IMR-90 (cell line): ENCODE results near the gene STKLD1. TPM values are rescaled to one million over a fixed set of nuclear protein-coding genes. Genes with fewer than 3 reads are reported as not detected.

Source experiments
- ATAC-seq: fragments of 200-7000 bp; cut with Tn5 transposase; 2 replicates; pipeline ENCODE4 v1.9.1; 2020; ENCODE audit warnings: low read depth, mild to moderate bottlenecking, moderate library complexity
- BruUV-seq: library from RNA; stranded (reverse); fragments of 400-500 nt; replicated peaks from 2 replicates; lab custom pipeline; 2021; lab: Mats Ljungman, UMichigan
- CTCF ChIA-PET: fragments of 300-600 bp; formaldehyde crosslinking; extraction: SDS; loops from one replicate; lab custom pipeline; 2021; ENCODE audit warnings: antibody characterized with exemption; lab: Yijun Ruan, JAX
- POLR2A ChIA-PET: fragments of 300-600 bp; sonication (Branson Sonifier 250); formaldehyde crosslinking; loops from one replicate; lab custom pipeline; 2022; ENCODE audit warnings: antibody characterized with exemption; ENCODE audit not compliant: unreplicated experiment; lab: Charles Lee
- DNase-seq: peaks from one replicate; pipeline ENCODE4 v3.0.0; 2013
- H2AFZ ChIP-seq: replicated peaks from 2 replicates; pipeline ENCODE3; 2013; ENCODE audit warnings: low read length, mild to moderate bottlenecking; ENCODE audit not compliant: poor library complexity
- H2AK5ac ChIP-seq: 2 replicates; pipeline ENCODE4 v1.6.1; 2013; ENCODE audit warnings: low read depth, low read length, inconsistent platforms
- H2AK9ac ChIP-seq: replicated peaks from 2 replicates; pipeline ENCODE3; 2013; ENCODE audit warnings: mild to moderate bottlenecking, low read depth, low read length, moderate library complexity; ENCODE audit not compliant: poor library complexity
- H2BK120ac ChIP-seq: 2 replicates; pipeline ENCODE4 v1.6.1; 2013; ENCODE audit warnings: low read depth, low read length, inconsistent platforms
- H2BK15ac ChIP-seq: 3 replicates; pipeline ENCODE4 v1.6.1; 2013; ENCODE audit warnings: low read depth, low read length, inconsistent platforms
- H2BK20ac ChIP-seq: 2 replicates; pipeline ENCODE4 v1.6.1; 2013; ENCODE audit warnings: low read depth, mild to moderate bottlenecking, inconsistent platforms, low read length, moderate library complexity
- H2BK5ac ChIP-seq: 2 replicates; pipeline ENCODE4 v1.6.1; 2013; ENCODE audit warnings: mild to moderate bottlenecking, low read depth, low read length, inconsistent platforms; ENCODE audit not compliant: poor library complexity, severe bottlenecking
- H3K14ac ChIP-seq: replicated peaks from 2 replicates; pipeline ENCODE4 v1.6.1; 2013; ENCODE audit warnings: low read depth, low read length, inconsistent platforms
- H3K18ac ChIP-seq: 2 replicates; pipeline ENCODE4 v1.6.1; 2013; ENCODE audit warnings: low read depth, low read length, control low read depth
- H3K23ac ChIP-seq: 2 replicates; pipeline ENCODE4 v1.6.1; 2013; ENCODE audit warnings: low read depth, low read length, inconsistent platforms
- H3K27ac ChIP-seq: 2 replicates; pipeline ENCODE4 v1.5.1; 2013; ENCODE audit warnings: mild to moderate bottlenecking, control low read depth, low read length; ENCODE audit not compliant: insufficient read depth
- H3K27me3 ChIP-seq: 2 replicates; pipeline ENCODE4 v1.6.1; 2013; ENCODE audit warnings: low read length; ENCODE audit not compliant: control insufficient read depth, insufficient read depth
- H3K36me3 ChIP-seq: 2 replicates; pipeline ENCODE4 v1.6.1; 2013; ENCODE audit warnings: low read length, mixed read lengths; ENCODE audit not compliant: control insufficient read depth, insufficient read depth
- H3K4ac ChIP-seq: 2 replicates; pipeline ENCODE4 v1.6.1; 2013; ENCODE audit warnings: low read depth, low read length, inconsistent platforms
- H3K4me1 ChIP-seq: 2 replicates; pipeline ENCODE4 v1.6.1; 2013; ENCODE audit warnings: low read length, mixed read lengths; ENCODE audit not compliant: control insufficient read depth, insufficient read depth
- H3K4me2 ChIP-seq: 2 replicates; pipeline ENCODE4 v1.6.1; 2013; ENCODE audit warnings: low read depth, mild to moderate bottlenecking, control low read depth, low read length, moderate library complexity
- H3K4me3 ChIP-seq: 2 replicates; pipeline ENCODE4 v1.5.1; 2013; ENCODE audit warnings: low read depth, mild to moderate bottlenecking, control low read depth, low read length, moderate library complexity; ENCODE audit not compliant: insufficient read depth
- H3K56ac ChIP-seq: 2 replicates; pipeline ENCODE4 v1.6.1; 2013; ENCODE audit warnings: low read length, inconsistent platforms; ENCODE audit not compliant: insufficient read depth; ENCODE audit errors: extremely low read depth
- H3K79me1 ChIP-seq, 2 experiments: 2 replicates each; pipeline ENCODE4 v1.6.1; 2013; ENCODE audit warnings: low read length in 2 of 2, inconsistent platforms in 1 of 2, low read depth in 1 of 2
- H3K9ac ChIP-seq: 2 replicates; pipeline ENCODE4 v1.6.1; 2013; ENCODE audit warnings: low read depth, low read length, control low read depth
- H3K9me1 ChIP-seq: 2 replicates; pipeline ENCODE4 v1.6.1; 2013; ENCODE audit warnings: low read length, inconsistent platforms; ENCODE audit not compliant: insufficient read depth
- H3K9me3 ChIP-seq: 2 replicates; pipeline ENCODE4 v1.6.1; 2013; ENCODE audit warnings: low read length; ENCODE audit not compliant: control insufficient read depth, insufficient read depth
- H4K20me1 ChIP-seq: 2 replicates; pipeline ENCODE4 v1.6.1; 2013; ENCODE audit warnings: low read length, inconsistent platforms; ENCODE audit not compliant: insufficient read depth
- H4K5ac ChIP-seq: 2 replicates; pipeline ENCODE4 v1.6.1; 2013; ENCODE audit warnings: mild to moderate bottlenecking, low read depth, low read length, control low read depth
- H4K8ac ChIP-seq, 2 experiments: 2 replicates each; pipeline ENCODE4 v1.6.1; 2013; ENCODE audit warnings: low read depth in 2 of 2, low read length in 2 of 2, control low read depth in 1 of 2, inconsistent platforms in 1 of 2
- H4K91ac ChIP-seq: 2 replicates; pipeline ENCODE4 v1.6.1; 2013; ENCODE audit warnings: low read depth, low read length, inconsistent platforms; ENCODE audit not compliant: insufficient read depth
- BHLHE40 ChIP-seq: fragments of 150-350 bp; IDR thresholded peaks from 2 replicates; pipeline ENCODE4 v1.6.1; 2016; ENCODE audit warnings: mild to moderate bottlenecking, low read depth, low read length
- CEBPB ChIP-seq: IDR thresholded peaks from 2 replicates; pipeline ENCODE4 v1.6.1; 2012; ENCODE audit warnings: low read depth, low read length, improper control_type of control experiment
- FOS ChIP-seq: fragments of 150-350 bp; IDR thresholded peaks from 2 replicates; pipeline ENCODE4 v1.6.1; 2016; ENCODE audit warnings: low read depth, low read length
- MAFK ChIP-seq: IDR thresholded peaks from 2 replicates; pipeline ENCODE4 v1.6.1; 2012; ENCODE audit warnings: low read depth, low read length, improper control_type of control experiment
- MAZ ChIP-seq: IDR thresholded peaks from 2 replicates; pipeline ENCODE4 v1.6.1; 2012; ENCODE audit warnings: low read depth, mild to moderate bottlenecking, low read length, improper control_type of control experiment, moderate library complexity, borderline replicate concordance
- MXI1 ChIP-seq: IDR thresholded peaks from 2 replicates; pipeline ENCODE4 v1.6.1; 2012; ENCODE audit warnings: low read depth, mild to moderate bottlenecking, low read length, moderate library complexity, borderline replicate concordance
- NFE2L2 ChIP-seq: fragments of 150-350 bp; IDR thresholded peaks from 2 replicates; pipeline ENCODE4 v1.6.1; 2016; ENCODE audit warnings: low read depth, mild to moderate bottlenecking, low read length
- POLR2A ChIP-seq: IDR thresholded peaks from 2 replicates; pipeline ENCODE4 v1.6.1; 2012; ENCODE audit warnings: mild to moderate bottlenecking, low read depth, low read length
- RCOR1 ChIP-seq: IDR thresholded peaks from 2 replicates; pipeline ENCODE4 v1.6.1; 2012; ENCODE audit warnings: mild to moderate bottlenecking, low read length, improper control_type of control experiment; ENCODE audit not compliant: insufficient replicate concordance
- RFX5 ChIP-seq: IDR thresholded peaks from 2 replicates; pipeline ENCODE4 v1.8.0; 2012; ENCODE audit warnings: low read depth, mild to moderate bottlenecking, low read length, moderate library complexity
- SMC3 ChIP-seq: fragments of 150-350 bp; IDR thresholded peaks from 2 replicates; pipeline ENCODE4 v1.6.1; 2016; ENCODE audit warnings: low read depth, mild to moderate bottlenecking, antibody characterized with exemption, low read length, moderate library complexity
- WGBS, 2 experiments: methylation state at CpG; one replicate each; pipeline versions ENCODE4 v1.1.5 to v1.1.7; 2013; ENCODE audit warnings: missing lambda C conversion rate in 2 of 2; ENCODE audit not compliant: insufficient read length in 1 of 2; ENCODE audit errors: extremely low coverage in 2 of 2; 5-methylcytosine and 5-hydroxymethylcytosine counted together
- dilution Hi-C: fragments of 300-500 bp; cut with HindIII; formaldehyde crosslinking; loops from one replicate; pipeline ENCODE4 v1.14.3; 2018; ENCODE audit warnings: low sequenced_read_pairs; ENCODE audit not compliant: unreplicated experiment
- in situ Hi-C: fragments of 300-500 bp; cut with MboI; formaldehyde crosslinking; loops from 3 replicates; pipeline ENCODE4 v1.14.3; 2019; ENCODE audit warnings: low sequenced_read_pairs, inconsistent platforms, mixed read lengths
- intact Hi-C: fragments of 100-400 bp; cut with micrococcal nuclease; formaldehyde crosslinking; loops from 2 replicates; pipeline ENCODE4 v1.10.0; 2022
- polyA plus RNA-seq, 3 experiments: library from polyadenylated mRNA; depleted of rRNA; stranded (reverse); fragments of >200 nt; gene quantifications; 2 replicates each; pipeline ENCODE4 v1.2.3, GENCODE V29; 2012; ENCODE audit warnings: low replicate concordance in 1 of 3
- total RNA-seq: library from RNA; depleted of rRNA; stranded (reverse); fragments of >200 nt; gene quantifications from 2 replicates; pipeline ENCODE4 v1.2.3, GENCODE V29; 2012
- TF ChIP-seq, protein P1 (sequence below): conservative IDR thresholded peaks from 2 replicates; pipeline ENCODE4 v1.5.1; 2012; ENCODE audit warnings: mild to moderate bottlenecking, low read depth, low read length, improper control_type of control experiment
- TF ChIP-seq, protein P2 (sequence below): fragments of 150-350 bp; IDR thresholded peaks from 2 replicates; pipeline ENCODE4 v1.6.1; 2016; ENCODE audit warnings: low read depth, mild to moderate bottlenecking, low read length, moderate library complexity, borderline replicate concordance
- TF ChIP-seq, protein P3 (sequence below): fragments of 150-350 bp; IDR thresholded peaks from 2 replicates; pipeline ENCODE4 v1.6.1; 2017; ENCODE audit warnings: mild to moderate bottlenecking, antibody characterized with exemption, low read length, low read depth

The STKLD1 gene
- total and polyA plus RNA-seq, 2 of the 4 experiments (the other 2 are of a cell fraction), result 0.54 to 0.65 TPM

DNA sequence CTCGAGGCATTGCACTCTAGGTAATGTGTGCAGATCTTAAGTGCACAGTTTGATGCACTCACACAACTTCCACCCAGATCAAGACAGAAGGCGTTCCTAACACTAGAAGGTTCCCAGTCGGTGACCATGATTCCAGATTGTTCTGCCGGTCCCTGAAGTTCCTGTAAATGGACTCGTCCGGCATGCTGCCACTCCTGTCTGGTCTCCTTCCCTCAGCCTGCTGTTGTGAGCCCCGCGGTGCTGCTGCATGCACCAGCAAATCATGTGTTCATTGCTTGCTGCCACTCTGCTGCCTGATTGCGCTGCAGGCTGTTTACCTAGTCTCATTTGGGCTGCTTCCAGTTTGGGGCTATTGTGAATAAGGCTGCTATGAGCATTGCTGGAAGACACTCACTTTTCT is 11.5 kb downstream of the STKLD1 start:
- no peak overlapping the region for H4K5ac ChIP-seq
- DNase-seq (no peak), ATAC-seq (no peak)
- CTCF ChIA-PET, result no interaction called here
- H2AK9ac ChIP-seq, result peak overlapping the region; percentile 66
- H3K14ac ChIP-seq, result no peak overlapping the region
- H3K18ac ChIP-seq, result no peak overlapping the region
- no peak overlapping the region for H3K9ac ChIP-seq
- TF ChIP-seq RCOR1 (no peak), MAFK (no peak), MAZ (no peak), CEBPB (no peak), MXI1 (no peak), POLR2A (no peak), FOS (no peak), RFX5 (no peak), BHLHE40 (no peak), SMC3 (no peak), NFE2L2 (no peak)
- TF ChIP-seq, protein P1, sequence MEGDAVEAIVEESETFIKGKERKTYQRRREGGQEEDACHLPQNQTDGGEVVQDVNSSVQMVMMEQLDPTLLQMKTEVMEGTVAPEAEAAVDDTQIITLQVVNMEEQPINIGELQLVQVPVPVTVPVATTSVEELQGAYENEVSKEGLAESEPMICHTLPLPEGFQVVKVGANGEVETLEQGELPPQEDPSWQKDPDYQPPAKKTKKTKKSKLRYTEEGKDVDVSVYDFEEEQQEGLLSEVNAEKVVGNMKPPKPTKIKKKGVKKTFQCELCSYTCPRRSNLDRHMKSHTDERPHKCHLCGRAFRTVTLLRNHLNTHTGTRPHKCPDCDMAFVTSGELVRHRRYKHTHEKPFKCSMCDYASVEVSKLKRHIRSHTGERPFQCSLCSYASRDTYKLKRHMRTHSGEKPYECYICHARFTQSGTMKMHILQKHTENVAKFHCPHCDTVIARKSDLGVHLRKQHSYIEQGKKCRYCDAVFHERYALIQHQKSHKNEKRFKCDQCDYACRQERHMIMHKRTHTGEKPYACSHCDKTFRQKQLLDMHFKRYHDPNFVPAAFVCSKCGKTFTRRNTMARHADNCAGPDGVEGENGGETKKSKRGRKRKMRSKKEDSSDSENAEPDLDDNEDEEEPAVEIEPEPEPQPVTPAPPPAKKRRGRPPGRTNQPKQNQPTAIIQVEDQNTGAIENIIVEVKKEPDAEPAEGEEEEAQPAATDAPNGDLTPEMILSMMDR, result no peak
- TF ChIP-seq, protein P2, sequence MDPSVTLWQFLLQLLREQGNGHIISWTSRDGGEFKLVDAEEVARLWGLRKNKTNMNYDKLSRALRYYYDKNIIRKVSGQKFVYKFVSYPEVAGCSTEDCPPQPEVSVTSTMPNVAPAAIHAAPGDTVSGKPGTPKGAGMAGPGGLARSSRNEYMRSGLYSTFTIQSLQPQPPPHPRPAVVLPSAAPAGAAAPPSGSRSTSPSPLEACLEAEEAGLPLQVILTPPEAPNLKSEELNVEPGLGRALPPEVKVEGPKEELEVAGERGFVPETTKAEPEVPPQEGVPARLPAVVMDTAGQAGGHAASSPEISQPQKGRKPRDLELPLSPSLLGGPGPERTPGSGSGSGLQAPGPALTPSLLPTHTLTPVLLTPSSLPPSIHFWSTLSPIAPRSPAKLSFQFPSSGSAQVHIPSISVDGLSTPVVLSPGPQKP, result no peak
- TF ChIP-seq, protein P3, sequence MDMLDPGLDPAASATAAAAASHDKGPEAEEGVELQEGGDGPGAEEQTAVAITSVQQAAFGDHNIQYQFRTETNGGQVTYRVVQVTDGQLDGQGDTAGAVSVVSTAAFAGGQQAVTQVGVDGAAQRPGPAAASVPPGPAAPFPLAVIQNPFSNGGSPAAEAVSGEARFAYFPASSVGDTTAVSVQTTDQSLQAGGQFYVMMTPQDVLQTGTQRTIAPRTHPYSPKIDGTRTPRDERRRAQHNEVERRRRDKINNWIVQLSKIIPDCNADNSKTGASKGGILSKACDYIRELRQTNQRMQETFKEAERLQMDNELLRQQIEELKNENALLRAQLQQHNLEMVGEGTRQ, result no peak
- no peaks in the 10 kb centered on the region for H3K9me1 ChIP-seq
- POLR2A ChIA-PET, result no interaction called here
- peaks cover 6% of the 10 kb centered on the region; the same call in 1 of the 2 replicates for H3K27me3 ChIP-seq
- WGBS, 2 experiments, result 76% methylated on average over 6 of the region's 9 CpGs; no CpG with 5 or more reads in 1 of the 2 experiments
- H4K8ac ChIP-seq, result no peak overlapping the region
- no peak overlapping the region for H2AK5ac ChIP-seq
- H3K4me3 ChIP-seq, result no peak overlapping the region
- no peak overlapping the region for H3K4me2 ChIP-seq
- H3K56ac ChIP-seq, result no peak overlapping the region
- no peaks in the 10 kb centered on the region; the same call in 1 of the 2 replicates for H4K20me1 ChIP-seq
- H2AFZ ChIP-seq, result no peak overlapping the region
- no peak overlapping the region for H3K4ac ChIP-seq
- H2BK120ac ChIP-seq, result no peak overlapping the region
- H4K91ac ChIP-seq, result no peak overlapping the region
- no peak overlapping the region for H2BK20ac ChIP-seq
- H3K23ac ChIP-seq, result no peak overlapping the region
- dilution Hi-C loops, result no loop called here
- no peaks in the 10 kb centered on the region for H3K36me3 ChIP-seq
- BruUV-seq, result no TSS peak
- no peak overlapping the region for H2BK15ac ChIP-seq
- H3K4me1 ChIP-seq, result no peaks in the 10 kb centered on the region
- intact Hi-C loops, result no loop called here
- H3K27ac ChIP-seq, result no peak overlapping the region
- H3K9me3 ChIP-seq, result no peaks in the 10 kb centered on the region
- H2BK5ac ChIP-seq, result no peak overlapping the region
- no peaks in the 10 kb centered on the region for H3K79me1 ChIP-seq
- in situ Hi-C loops, result no loop called here
